GM20000 (cell line): Measurements from ENCODE around the gene SFI1.

Experiments used
- DNase-seq: peaks from one replicate; pipeline ENCODE4 v3.0.0; 2012; ENCODE audit warnings: low spot score
- CTCF ChIP-seq: IDR thresholded peaks from 2 replicates; pipeline ENCODE4 v1.5.1; 2012; ENCODE audit warnings: mild to moderate bottlenecking, control low read depth; ENCODE audit errors: extremely low read depth, missing control alignments

Gene SFI1

GRCh38 chr22:31662668-31663037 lies 166.3 kb downstream of the SFI1 start:
- no peak for TF ChIP-seq CTCF
- DNase-seq: no peak
